Panc1 (cell line): Measurements from ENCODE around the gene FAF1. TPM values are rescaled to one million over a fixed set of nuclear protein-coding genes. Genes with fewer than 3 reads are reported as not detected.

Experiments used
- ATAC-seq: fragments of 200-7000 bp; cut with Tn5 transposase; 2 replicates; pipeline ENCODE4 v1.9.1; 2020; ENCODE audit warnings: mild to moderate bottlenecking, moderate library complexity
- BruUV-seq: library from RNA; stranded (reverse); fragments of 400-500 nt; replicated peaks from 2 replicates; lab custom pipeline; 2021; lab: Mats Ljungman, UMichigan
- CTCF ChIA-PET: fragments of 300-600 bp; sonication (Branson Sonifier 250); formaldehyde crosslinking; loops from one replicate; lab custom pipeline; 2022; ENCODE audit warnings: antibody characterized with exemption; lab: Charles Lee
- POLR2A ChIA-PET: fragments of 300-600 bp; sonication (Branson Sonifier 250); formaldehyde crosslinking; loops from one replicate; lab custom pipeline; 2022; ENCODE audit warnings: antibody characterized with exemption; lab: Charles Lee
- DNase-seq: peaks from one replicate; pipeline ENCODE4 v3.0.0-alpha.2; 2010; ENCODE audit warnings: low read depth, low spot score
- H3K27ac ChIP-seq: 2 replicates; pipeline ENCODE4 v1.5.1; 2011; ENCODE audit warnings: mild to moderate bottlenecking, low read length, inconsistent platforms
- H3K27me3 ChIP-seq: fragments of 200-500 bp; sonication (Bioruptor generic); 2 replicates; pipeline ENCODE4 v1.6.0; 2014; ENCODE audit warnings: low read length, inconsistent platforms; ENCODE audit not compliant: control insufficient read depth, insufficient read depth
- H3K36me3 ChIP-seq: fragments of 200-500 bp; sonication (Bioruptor generic); 2 replicates; pipeline ENCODE4 v1.5.1; 2014; ENCODE audit warnings: inconsistent platforms, mild to moderate bottlenecking, low read length, moderate library complexity; ENCODE audit not compliant: control insufficient read depth, insufficient read depth
- H3K4me1 ChIP-seq: 2 replicates; pipeline ENCODE4 v1.5.1; 2011; ENCODE audit warnings: inconsistent platforms, mild to moderate bottlenecking, low read length, moderate library complexity; ENCODE audit not compliant: control insufficient read depth, insufficient read depth
- H3K4me3 ChIP-seq, 2 experiments: 2 replicates each; pipeline ENCODE4 v1.5.1; 2011 to 2012; ENCODE audit warnings: low read depth in 2 of 2, low read length in 2 of 2, mild to moderate bottlenecking in 2 of 2, inconsistent platforms in 1 of 2, moderate library complexity in 1 of 2
- H3K9me3 ChIP-seq: fragments of 200-500 bp; sonication (Bioruptor generic); 2 replicates; pipeline ENCODE4 v1.5.1; 2014; ENCODE audit warnings: low read depth, mild to moderate bottlenecking, inconsistent platforms, low read length, moderate library complexity; ENCODE audit not compliant: control insufficient read depth, insufficient read depth
- POLR2AphosphoS5 ChIP-seq: IDR thresholded peaks from 2 replicates; pipeline ENCODE4 v1.6.1; 2012; ENCODE audit warnings: mild to moderate bottlenecking, low read depth, low read length, moderate library complexity
- SIN3A ChIP-seq: IDR thresholded peaks from 2 replicates; pipeline ENCODE4 v1.6.1; 2012; ENCODE audit warnings: low read depth, mild to moderate bottlenecking, low read length, moderate library complexity, borderline replicate concordance; ENCODE audit not compliant: insufficient read depth
- TCF7L2 ChIP-seq: IDR thresholded peaks from 2 replicates; pipeline ENCODE4 v1.6.1; 2011; ENCODE audit warnings: mild to moderate bottlenecking, low read depth, low read length, inconsistent platforms
- in situ Hi-C: cut with HindIII; loops from 2 replicates; pipeline ENCODE4 v1.10.0; 2016; ENCODE audit warnings: low sequenced_read_pairs, low pct_unique_long_range_greater_than_20kb
- intact Hi-C: fragments of 100-400 bp; cut with micrococcal nuclease; formaldehyde crosslinking; loops from one replicate; pipeline ENCODE4 v1.10.0; 2022; ENCODE audit not compliant: unreplicated experiment
- total RNA-seq: library from RNA; stranded (reverse); gene quantifications from one replicate; pipeline ENCODE4 v1.2.1, GENCODE V29; 2021; ENCODE audit not compliant: unreplicated experiment
- TF ChIP-seq, protein P1 (sequence below): fragments of 450-650 bp; IDR thresholded peaks from 2 replicates; pipeline ENCODE4 v1.5.1; 2017; ENCODE audit warnings: mild to moderate bottlenecking
- TF ChIP-seq, protein P2 (sequence below), 2 experiments: IDR thresholded peaks; 2 replicates each; pipeline ENCODE4 v1.6.1; 2011 to 2012; ENCODE audit warnings: low read depth in 2 of 2, control low read depth in 1 of 2, low read length in 1 of 2, mild to moderate bottlenecking in 1 of 2, moderate library complexity in 1 of 2; ENCODE audit not compliant: insufficient read depth in 1 of 2

The FAF1 gene
- total RNA-seq, 1 experiment from 2014 or later, result 101 TPM

DNA sequence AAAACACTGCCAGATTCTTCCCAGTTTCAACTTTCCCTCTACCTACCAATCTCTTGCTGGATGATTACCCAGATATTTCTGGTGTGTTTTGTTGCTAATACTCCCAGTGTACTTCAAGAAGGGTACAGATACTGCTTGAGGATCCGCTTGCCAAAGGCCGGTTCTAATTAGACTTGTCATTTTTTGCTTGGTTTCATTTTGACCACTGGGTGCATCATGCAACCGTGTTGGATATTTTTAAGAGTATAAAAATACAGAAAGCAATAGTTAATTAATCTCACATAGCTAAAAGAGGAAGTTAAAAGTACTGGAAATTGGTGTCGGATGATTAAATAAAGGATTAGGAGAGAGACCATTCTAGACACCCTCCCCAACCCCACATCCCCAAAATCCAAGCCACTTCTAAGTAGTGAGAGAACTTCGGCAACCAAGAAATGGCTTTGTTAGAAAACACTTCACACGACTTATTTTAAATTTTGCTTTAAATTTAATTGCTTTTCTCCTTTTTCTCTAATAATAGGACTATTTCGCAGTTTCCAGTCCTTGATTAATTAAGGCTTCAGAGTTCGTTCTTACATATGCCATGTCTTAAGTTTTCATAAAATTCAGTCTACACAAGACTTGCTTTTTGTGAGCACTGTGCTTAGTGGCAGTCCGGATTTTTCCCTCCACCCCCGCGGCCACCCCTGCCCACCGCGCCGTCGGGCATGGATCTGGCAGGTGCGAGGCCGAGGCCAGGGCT is 7.5 kb upstream of the FAF1 start:
- Histone ChIP-seq H3K36me3 (no peaks in the 10 kb centered on the region; the same call in none of the 2 replicates), H3K4me1 (peaks cover 4% of the 10 kb centered on the region; the same call in 1 of the 2 replicates), H3K9me3 (no peaks in the 10 kb centered on the region), H3K27me3 (no peaks in the 10 kb centered on the region), H3K27ac (peak overlapping the region; percentile 94), H3K4me3 (peak overlapping the region; percentile 74 to 95)
- no peak for ATAC-seq
- in situ Hi-C loops, result no loop called here
- DNase-seq, result no peak
- ChIA-PET CTCF (interaction anchor here (0.7 kb wide), 1 partner anchor 221 kb away, joined by 10 read pairs; no protein-coding TSS in a partner anchor), POLR2A (interaction anchor here (0.8 kb wide), 1 partner anchor 11 kb away, joined by 3 read pairs; no protein-coding TSS in a partner anchor)
- BruUV-seq, result TSS peak; percentile 91
- no peak; the same call in 1 of the 2 replicates for TF ChIP-seq TCF7L2
- no peak for TF ChIP-seq POLR2AphosphoS5
- TF ChIP-seq, protein P1, sequence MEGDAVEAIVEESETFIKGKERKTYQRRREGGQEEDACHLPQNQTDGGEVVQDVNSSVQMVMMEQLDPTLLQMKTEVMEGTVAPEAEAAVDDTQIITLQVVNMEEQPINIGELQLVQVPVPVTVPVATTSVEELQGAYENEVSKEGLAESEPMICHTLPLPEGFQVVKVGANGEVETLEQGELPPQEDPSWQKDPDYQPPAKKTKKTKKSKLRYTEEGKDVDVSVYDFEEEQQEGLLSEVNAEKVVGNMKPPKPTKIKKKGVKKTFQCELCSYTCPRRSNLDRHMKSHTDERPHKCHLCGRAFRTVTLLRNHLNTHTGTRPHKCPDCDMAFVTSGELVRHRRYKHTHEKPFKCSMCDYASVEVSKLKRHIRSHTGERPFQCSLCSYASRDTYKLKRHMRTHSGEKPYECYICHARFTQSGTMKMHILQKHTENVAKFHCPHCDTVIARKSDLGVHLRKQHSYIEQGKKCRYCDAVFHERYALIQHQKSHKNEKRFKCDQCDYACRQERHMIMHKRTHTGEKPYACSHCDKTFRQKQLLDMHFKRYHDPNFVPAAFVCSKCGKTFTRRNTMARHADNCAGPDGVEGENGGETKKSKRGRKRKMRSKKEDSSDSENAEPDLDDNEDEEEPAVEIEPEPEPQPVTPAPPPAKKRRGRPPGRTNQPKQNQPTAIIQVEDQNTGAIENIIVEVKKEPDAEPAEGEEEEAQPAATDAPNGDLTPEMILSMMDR, result no peak
- TF ChIP-seq SIN3A, result no peak
- TF ChIP-seq, protein P2, sequence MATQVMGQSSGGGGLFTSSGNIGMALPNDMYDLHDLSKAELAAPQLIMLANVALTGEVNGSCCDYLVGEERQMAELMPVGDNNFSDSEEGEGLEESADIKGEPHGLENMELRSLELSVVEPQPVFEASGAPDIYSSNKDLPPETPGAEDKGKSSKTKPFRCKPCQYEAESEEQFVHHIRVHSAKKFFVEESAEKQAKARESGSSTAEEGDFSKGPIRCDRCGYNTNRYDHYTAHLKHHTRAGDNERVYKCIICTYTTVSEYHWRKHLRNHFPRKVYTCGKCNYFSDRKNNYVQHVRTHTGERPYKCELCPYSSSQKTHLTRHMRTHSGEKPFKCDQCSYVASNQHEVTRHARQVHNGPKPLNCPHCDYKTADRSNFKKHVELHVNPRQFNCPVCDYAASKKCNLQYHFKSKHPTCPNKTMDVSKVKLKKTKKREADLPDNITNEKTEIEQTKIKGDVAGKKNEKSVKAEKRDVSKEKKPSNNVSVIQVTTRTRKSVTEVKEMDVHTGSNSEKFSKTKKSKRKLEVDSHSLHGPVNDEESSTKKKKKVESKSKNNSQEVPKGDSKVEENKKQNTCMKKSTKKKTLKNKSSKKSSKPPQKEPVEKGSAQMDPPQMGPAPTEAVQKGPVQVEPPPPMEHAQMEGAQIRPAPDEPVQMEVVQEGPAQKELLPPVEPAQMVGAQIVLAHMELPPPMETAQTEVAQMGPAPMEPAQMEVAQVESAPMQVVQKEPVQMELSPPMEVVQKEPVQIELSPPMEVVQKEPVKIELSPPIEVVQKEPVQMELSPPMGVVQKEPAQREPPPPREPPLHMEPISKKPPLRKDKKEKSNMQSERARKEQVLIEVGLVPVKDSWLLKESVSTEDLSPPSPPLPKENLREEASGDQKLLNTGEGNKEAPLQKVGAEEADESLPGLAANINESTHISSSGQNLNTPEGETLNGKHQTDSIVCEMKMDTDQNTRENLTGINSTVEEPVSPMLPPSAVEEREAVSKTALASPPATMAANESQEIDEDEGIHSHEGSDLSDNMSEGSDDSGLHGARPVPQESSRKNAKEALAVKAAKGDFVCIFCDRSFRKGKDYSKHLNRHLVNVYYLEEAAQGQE (IDR thresholded peaks at IDR 0.05; ENCODE audit: insufficient read depth in 1 of 2, low read depth in 2 of 2, low read length in 1 of 2), result no peak
- intact Hi-C loops, result loop anchor here (5.0 kb wide), 1 partner anchor 95 kb away; no protein-coding TSS in a partner anchor

DNA sequence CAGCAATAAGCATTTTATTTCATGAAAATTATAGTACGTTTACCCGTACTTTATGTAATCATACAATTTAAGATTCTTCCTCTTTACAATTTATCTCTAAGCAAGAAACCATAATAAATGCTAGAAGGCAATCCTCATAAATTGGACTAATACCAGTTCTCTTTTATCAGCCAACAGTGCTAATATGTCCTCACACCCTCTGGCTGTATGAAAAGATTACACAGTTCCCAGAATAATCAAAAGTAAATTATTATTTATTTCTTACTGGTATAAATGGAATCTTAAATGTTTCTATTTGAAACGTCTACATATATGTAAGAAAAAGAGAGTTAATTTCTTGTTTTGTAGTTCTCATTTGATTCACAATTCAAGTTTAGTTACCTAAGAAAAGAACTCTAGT is 6.9 kb upstream of the FAF1 start:
- Histone ChIP-seq H3K36me3 (no peaks in the 10 kb centered on the region; the same call in none of the 2 replicates), H3K27me3 (no peaks in the 10 kb centered on the region), H3K4me1 (peaks cover 4% of the 10 kb centered on the region; the same call in 1 of the 2 replicates), H3K4me3 (peak overlapping the region; percentile 74 to 95; a peak in 3 of 4 replicates), H3K9me3 (no peaks in the 10 kb centered on the region), H3K27ac (peak overlapping the region; percentile 94)
- CTCF ChIA-PET, result no interaction called here
- DNase-seq (no peak), ATAC-seq (no peak)
- no TSS peak for BruUV-seq
- intact Hi-C loops, result loop anchor here (5.0 kb wide), 1 partner anchor 95 kb away; no protein-coding TSS in a partner anchor
- in situ Hi-C loops, result no loop called here
- POLR2A ChIA-PET, result no interaction called here
- TF ChIP-seq POLR2AphosphoS5, result no peak
- TF ChIP-seq, protein P2 (IDR thresholded peaks at IDR 0.05; ENCODE audit: insufficient read depth in 1 of 2, low read depth in 2 of 2, low read length in 1 of 2), result no peak
- TF ChIP-seq, protein P1, result no peak
- TF ChIP-seq SIN3A, result no peak
